ENCODE results near the gene HK2. TPM values are rescaled to one million over a fixed set of nuclear protein-coding genes. Genes with fewer than 3 reads are reported as not detected.
"Not testable (repeated sequence)": the region's sequence is repeated elsewhere in the genome, so short reads cannot be mapped to it uniquely, and the experiment has no call there.

HK2 gene
- total RNA-seq, 1 donor from 2014 or later, result 8.1 TPM

DNA sequence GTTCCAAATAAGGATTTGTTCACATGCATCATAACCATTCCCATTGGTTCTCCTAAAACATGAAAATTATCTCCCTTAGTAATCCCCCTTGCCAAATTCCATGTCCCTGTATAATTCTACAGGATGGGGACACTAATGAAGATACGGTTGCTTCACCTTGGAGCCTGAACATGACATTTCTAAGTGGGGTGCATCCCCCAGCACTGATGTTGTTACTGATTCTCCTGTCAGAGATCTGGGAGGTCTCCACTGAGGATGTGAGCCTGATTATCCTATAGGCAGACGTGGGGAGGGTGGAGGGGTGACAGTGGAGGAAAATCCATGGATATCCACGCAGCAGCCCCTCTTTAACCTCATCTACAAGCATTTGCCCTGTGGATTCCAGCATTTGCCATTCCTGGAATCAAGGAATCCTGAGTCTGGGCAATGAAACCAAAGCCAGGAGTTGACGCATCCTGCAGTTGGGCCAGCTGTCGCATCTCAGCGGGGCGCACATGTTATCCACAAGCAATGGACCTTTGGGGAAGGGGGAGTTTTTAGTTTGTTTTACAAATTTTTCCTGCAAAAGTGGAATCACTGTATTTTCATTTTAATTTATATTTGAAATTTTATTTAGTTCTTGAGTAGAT is 57.3 kb downstream of the HK2 start:
- peaks cover 14% of the 10 kb centered on the region for H3K36me3 Mint-ChIP-seq (ENCODE audit: unreplicated experiment)
- H3K4me1 Mint-ChIP-seq (ENCODE audit: low read depth, unreplicated experiment), result peaks cover 6% of the 10 kb centered on the region
- DNase-seq, result no peak
- H3K4me3 Mint-ChIP-seq (ENCODE audit: unreplicated experiment), result no peak overlapping the region
- H3K27ac Mint-ChIP-seq (ENCODE audit: unreplicated experiment), result no peak overlapping the region
- TF ChIP-seq, protein P1, sequence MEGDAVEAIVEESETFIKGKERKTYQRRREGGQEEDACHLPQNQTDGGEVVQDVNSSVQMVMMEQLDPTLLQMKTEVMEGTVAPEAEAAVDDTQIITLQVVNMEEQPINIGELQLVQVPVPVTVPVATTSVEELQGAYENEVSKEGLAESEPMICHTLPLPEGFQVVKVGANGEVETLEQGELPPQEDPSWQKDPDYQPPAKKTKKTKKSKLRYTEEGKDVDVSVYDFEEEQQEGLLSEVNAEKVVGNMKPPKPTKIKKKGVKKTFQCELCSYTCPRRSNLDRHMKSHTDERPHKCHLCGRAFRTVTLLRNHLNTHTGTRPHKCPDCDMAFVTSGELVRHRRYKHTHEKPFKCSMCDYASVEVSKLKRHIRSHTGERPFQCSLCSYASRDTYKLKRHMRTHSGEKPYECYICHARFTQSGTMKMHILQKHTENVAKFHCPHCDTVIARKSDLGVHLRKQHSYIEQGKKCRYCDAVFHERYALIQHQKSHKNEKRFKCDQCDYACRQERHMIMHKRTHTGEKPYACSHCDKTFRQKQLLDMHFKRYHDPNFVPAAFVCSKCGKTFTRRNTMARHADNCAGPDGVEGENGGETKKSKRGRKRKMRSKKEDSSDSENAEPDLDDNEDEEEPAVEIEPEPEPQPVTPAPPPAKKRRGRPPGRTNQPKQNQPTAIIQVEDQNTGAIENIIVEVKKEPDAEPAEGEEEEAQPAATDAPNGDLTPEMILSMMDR (IDR thresholded peaks at IDR 0.05; ENCODE audit: partially characterized antibody, unreplicated experiment), result no peak
- no peaks in the 10 kb centered on the region for H3K27me3 Mint-ChIP-seq (ENCODE audit: unreplicated experiment)
- peaks cover 1% of the 10 kb centered on the region for H3K9me3 Mint-ChIP-seq (ENCODE audit: unreplicated experiment)

DNA sequence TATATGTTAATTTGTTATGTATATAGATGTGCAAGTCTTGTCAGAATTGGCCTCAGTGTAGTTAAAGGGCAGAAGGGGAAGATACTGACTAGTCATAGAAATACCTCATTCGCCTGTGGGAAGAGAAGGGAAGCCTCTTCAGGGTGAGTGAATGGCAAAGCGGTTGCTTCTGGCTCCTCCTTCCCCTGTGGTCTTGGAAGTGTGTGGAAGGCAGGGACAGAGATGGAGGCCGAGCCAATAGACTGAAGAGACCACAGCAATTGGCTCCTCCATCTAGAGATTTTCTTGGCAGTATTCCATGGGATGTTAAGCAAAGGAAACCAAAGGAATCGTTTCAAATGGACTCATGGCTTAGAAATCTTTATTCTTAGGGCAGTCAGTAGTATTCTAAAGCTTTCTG is 57.9 kb downstream of the HK2 start:
- not testable (repeated sequence) for DNase-seq; H3K27me3 Mint-ChIP-seq (ENCODE audit: unreplicated experiment); H3K4me1 Mint-ChIP-seq (ENCODE audit: low read depth, unreplicated experiment); H3K27ac Mint-ChIP-seq (ENCODE audit: unreplicated experiment); H3K9me3 Mint-ChIP-seq (ENCODE audit: unreplicated experiment); H3K4me3 Mint-ChIP-seq (ENCODE audit: unreplicated experiment)
- H3K36me3 Mint-ChIP-seq (ENCODE audit: unreplicated experiment), result peaks cover 12% of the 10 kb centered on the region

DNA sequence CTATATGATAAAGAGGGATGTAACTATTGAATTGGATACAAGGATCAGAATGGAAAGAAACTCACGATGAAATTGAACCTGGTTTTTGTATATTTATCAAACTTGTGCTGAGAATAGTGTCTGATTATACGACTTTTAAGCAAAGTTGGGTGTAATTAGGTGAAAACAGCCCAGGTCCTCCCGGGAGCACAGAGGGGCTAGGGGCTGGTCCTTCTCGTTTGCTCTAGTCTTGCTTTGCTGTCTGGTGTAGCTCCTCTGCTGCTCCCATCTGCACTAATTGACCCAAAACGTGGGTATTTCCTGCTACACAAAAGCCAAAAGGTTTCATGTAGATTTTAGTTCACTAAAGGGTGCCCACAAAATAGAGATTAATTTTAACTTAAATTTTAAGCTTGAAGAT is 58.7 kb downstream of the HK2 start:
- DNase-seq, result no peak
- no peak overlapping the region for H3K4me3 Mint-ChIP-seq (ENCODE audit: unreplicated experiment)
- H3K27ac Mint-ChIP-seq (ENCODE audit: unreplicated experiment), result no peak overlapping the region
- H3K9me3 Mint-ChIP-seq (ENCODE audit: unreplicated experiment), result peaks cover 1% of the 10 kb centered on the region
- peaks cover 7% of the 10 kb centered on the region for H3K4me1 Mint-ChIP-seq (ENCODE audit: low read depth, unreplicated experiment)
- TF ChIP-seq, protein P1 (IDR thresholded peaks at IDR 0.05; ENCODE audit: partially characterized antibody, unreplicated experiment), result no peak
- peaks cover 12% of the 10 kb centered on the region for H3K36me3 Mint-ChIP-seq (ENCODE audit: unreplicated experiment)
- H3K27me3 Mint-ChIP-seq (ENCODE audit: unreplicated experiment), result no peaks in the 10 kb centered on the region

DNA sequence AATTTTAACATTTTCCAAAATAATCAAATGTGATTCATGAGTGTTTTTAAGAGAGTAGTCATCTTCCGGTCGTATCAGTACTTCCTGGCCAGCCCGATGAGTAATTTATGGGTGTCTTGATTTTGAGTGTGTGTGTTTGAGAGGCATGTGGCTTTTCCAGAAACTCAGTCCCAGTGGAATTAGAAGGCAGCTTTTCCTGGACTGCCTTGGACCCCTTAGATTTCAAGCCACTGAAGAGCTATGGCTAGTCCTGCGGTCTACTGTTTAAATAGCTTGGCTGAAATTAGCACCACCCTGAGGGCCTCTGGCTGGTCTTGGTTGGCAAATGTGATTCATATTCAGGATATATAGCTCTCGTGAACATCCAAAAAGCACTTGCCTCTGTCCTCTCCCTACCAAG is 59.4 kb downstream of the HK2 start:
- no peak for DNase-seq
- H3K36me3 Mint-ChIP-seq (ENCODE audit: unreplicated experiment), result peaks cover 12% of the 10 kb centered on the region
- H3K4me1 Mint-ChIP-seq (ENCODE audit: low read depth, unreplicated experiment), result peaks cover 7% of the 10 kb centered on the region
- TF ChIP-seq, protein P1 (IDR thresholded peaks at IDR 0.05; ENCODE audit: partially characterized antibody, unreplicated experiment), result no peak
- H3K27me3 Mint-ChIP-seq (ENCODE audit: unreplicated experiment), result no peaks in the 10 kb centered on the region
- H3K9me3 Mint-ChIP-seq (ENCODE audit: unreplicated experiment), result peaks cover 1% of the 10 kb centered on the region
- no peak overlapping the region for H3K4me3 Mint-ChIP-seq (ENCODE audit: unreplicated experiment)
- H3K27ac Mint-ChIP-seq (ENCODE audit: unreplicated experiment), result no peak overlapping the region

DNA sequence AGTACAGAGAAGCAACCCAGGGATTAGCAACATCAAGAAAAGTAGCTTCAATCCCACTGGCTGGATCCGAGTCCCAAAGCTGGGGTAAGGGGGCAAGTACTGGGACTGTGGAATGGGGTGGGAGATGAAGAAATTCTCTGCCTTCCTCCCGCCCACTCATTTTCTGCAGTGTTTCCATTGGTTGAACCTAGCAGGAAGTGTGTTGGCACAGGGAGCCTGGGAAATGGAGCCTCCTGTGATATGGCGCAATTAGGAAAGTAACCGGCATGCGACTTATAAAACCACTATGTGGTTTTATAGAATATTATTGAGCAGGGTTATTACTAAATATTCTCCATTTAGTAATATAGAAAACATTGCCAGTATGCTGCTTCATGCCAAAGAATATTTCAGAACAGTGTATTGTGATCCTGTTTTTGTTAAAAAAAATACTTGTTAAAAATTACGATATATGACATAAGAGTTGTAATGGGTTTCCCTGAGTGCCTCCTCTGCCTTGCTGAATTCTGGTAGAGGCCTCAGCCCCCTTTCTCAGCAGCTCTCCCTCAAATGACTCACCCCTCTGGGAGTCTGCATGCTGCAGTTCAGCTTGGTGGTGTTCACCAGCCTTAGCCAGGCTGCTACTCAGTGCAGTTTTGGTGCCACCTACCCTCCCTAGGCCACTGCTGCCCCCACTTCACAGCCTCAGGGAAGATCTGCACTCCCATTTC is 60.5 kb downstream of the HK2 start:
- H3K4me1 Mint-ChIP-seq (ENCODE audit: low read depth, unreplicated experiment), result peaks cover 7% of the 10 kb centered on the region
- H3K9me3 Mint-ChIP-seq (ENCODE audit: unreplicated experiment), result no peaks in the 10 kb centered on the region
- TF ChIP-seq, protein P1 (IDR thresholded peaks at IDR 0.05; ENCODE audit: partially characterized antibody, unreplicated experiment), result no peak
- no peaks in the 10 kb centered on the region for H3K27me3 Mint-ChIP-seq (ENCODE audit: unreplicated experiment)
- H3K4me3 Mint-ChIP-seq (ENCODE audit: unreplicated experiment), result no peak overlapping the region
- no peak overlapping the region for H3K27ac Mint-ChIP-seq (ENCODE audit: unreplicated experiment)
- DNase-seq, result no peak
- peaks cover 12% of the 10 kb centered on the region for H3K36me3 Mint-ChIP-seq (ENCODE audit: unreplicated experiment)
